Measurements from ENCODE around the gene PSD4. TPM values are rescaled to one million over a fixed set of nuclear protein-coding genes. Genes with fewer than 3 reads are reported as not detected.

PSD4 gene
- total and polyA plus RNA-seq, 2 donors from 2014 or later, result 16.2 to 42.0 TPM

GRCh38 chr2:113176696-113177355, 3.1 kb downstream of the PSD4 start:
- intact Hi-C loops (cut with DNase I), result no loop called here
- FAIRE-seq (no peak), DNase-seq (peak in 1 of 5 donors; percentile 15)
- no peaks in the 10 kb centered on the region for H3K36me3 ChIP-seq (ENCODE audit: control insufficient read depth in 2 of 3, insufficient read depth in 3 of 3, low read length in 3 of 3)
- H3K9ac ChIP-seq (ENCODE audit: low read length in 3 of 3), result no peak overlapping the region
- no peak overlapping the region for H3K4me3 ChIP-seq (ENCODE audit: low read length in 3 of 3)
- TF ChIP-seq, protein P1, sequence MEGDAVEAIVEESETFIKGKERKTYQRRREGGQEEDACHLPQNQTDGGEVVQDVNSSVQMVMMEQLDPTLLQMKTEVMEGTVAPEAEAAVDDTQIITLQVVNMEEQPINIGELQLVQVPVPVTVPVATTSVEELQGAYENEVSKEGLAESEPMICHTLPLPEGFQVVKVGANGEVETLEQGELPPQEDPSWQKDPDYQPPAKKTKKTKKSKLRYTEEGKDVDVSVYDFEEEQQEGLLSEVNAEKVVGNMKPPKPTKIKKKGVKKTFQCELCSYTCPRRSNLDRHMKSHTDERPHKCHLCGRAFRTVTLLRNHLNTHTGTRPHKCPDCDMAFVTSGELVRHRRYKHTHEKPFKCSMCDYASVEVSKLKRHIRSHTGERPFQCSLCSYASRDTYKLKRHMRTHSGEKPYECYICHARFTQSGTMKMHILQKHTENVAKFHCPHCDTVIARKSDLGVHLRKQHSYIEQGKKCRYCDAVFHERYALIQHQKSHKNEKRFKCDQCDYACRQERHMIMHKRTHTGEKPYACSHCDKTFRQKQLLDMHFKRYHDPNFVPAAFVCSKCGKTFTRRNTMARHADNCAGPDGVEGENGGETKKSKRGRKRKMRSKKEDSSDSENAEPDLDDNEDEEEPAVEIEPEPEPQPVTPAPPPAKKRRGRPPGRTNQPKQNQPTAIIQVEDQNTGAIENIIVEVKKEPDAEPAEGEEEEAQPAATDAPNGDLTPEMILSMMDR (IDR thresholded peaks at IDR 0.05; ENCODE audit: borderline replicate concordance, extremely low read depth, insufficient read depth), result no peak
- H3K4me1 ChIP-seq (ENCODE audit: control insufficient read depth in 2 of 3, insufficient read depth in 2 of 3, low read depth in 1 of 3, low read length in 3 of 3), result peaks cover 0 to 7% (median 0%) of the 10 kb centered on the region in 3 donors
- no peak overlapping the region for H3K27ac ChIP-seq (ENCODE audit: low read depth in 2 of 2, low read length in 2 of 2)
- H3K27me3 ChIP-seq (ENCODE audit: control insufficient read depth, insufficient read depth, low read length), result no peaks in the 10 kb centered on the region
- H3K9me3 ChIP-seq (ENCODE audit: control insufficient read depth in 2 of 3, insufficient read depth in 1 of 3, low read length in 3 of 3), result no peaks in the 10 kb centered on the region

DNA sequence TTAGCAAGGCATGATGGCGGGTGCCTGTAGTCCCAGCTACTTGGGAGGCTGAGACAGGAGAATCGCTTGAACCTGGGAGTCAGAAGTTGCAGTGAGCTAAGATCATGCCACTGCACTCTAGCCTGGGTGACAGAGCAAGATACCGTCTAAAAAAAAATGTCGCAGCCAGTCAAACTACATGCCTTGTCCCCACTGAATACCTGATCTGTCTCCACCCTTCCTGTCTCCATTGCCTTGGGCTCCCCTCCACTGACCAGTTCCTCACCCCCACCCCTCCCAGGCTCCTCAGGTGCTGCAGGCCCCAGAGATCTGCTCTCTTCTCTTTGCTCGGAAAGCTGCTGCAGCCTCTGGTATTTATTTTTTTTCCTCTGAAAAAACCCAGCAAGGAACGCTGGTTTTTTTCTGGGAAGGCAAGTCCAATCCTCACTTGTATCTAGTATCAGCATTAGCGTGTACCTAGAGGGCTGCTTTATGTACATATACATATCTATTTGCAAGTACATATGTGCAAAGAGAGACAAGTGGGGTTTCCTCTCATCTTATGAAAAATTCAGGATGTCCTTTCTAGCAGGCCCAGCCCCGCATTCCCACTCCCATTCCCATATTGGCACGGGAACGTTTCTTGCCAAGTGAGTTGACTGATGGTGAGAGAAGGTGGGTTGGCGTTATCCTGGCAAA, 4.4 kb downstream of the PSD4 start:
- no peak overlapping the region for H3K27ac ChIP-seq (ENCODE audit: low read depth in 2 of 2, low read length in 2 of 2)
- H3K36me3 ChIP-seq (ENCODE audit: control insufficient read depth in 2 of 3, insufficient read depth in 3 of 3, low read length in 3 of 3), result no peaks in the 10 kb centered on the region
- no peaks in the 10 kb centered on the region for H3K27me3 ChIP-seq (ENCODE audit: control insufficient read depth, insufficient read depth, low read length)
- DNase-seq (peak in 1 of 5 donors; percentile 32), FAIRE-seq (no peak)
- intact Hi-C loops (cut with DNase I), result no loop called here
- H3K4me3 ChIP-seq (ENCODE audit: low read length in 3 of 3), result no peak overlapping the region
- H3K4me1 ChIP-seq (ENCODE audit: control insufficient read depth in 2 of 3, insufficient read depth in 2 of 3, low read depth in 1 of 3, low read length in 3 of 3), result peaks cover 0 to 7% (median 0%) of the 10 kb centered on the region in 3 donors
- no peak overlapping the region for H3K9ac ChIP-seq (ENCODE audit: low read length in 3 of 3)
- TF ChIP-seq, protein P1 (IDR thresholded peaks at IDR 0.05; ENCODE audit: borderline replicate concordance, extremely low read depth, insufficient read depth), result no peak
- no peaks in the 10 kb centered on the region for H3K9me3 ChIP-seq (ENCODE audit: control insufficient read depth in 2 of 3, insufficient read depth in 1 of 3, low read length in 3 of 3)

- intact Hi-C loops (cut with DNase I), result no loop called here
- DNase-seq (peak in 1 of 5 donors; percentile 15), FAIRE-seq (no peak)
- no peaks in the 10 kb centered on the region for H3K36me3 ChIP-seq (ENCODE audit: control insufficient read depth in 2 of 3, insufficient read depth in 3 of 3, low read length in 3 of 3)
- no peak overlapping the region for H3K27ac ChIP-seq (ENCODE audit: low read depth in 2 of 2, low read length in 2 of 2)
- H3K9me3 ChIP-seq (ENCODE audit: control insufficient read depth in 2 of 3, insufficient read depth in 1 of 3, low read length in 3 of 3), result no peaks in the 10 kb centered on the region
- TF ChIP-seq, protein P1 (IDR thresholded peaks at IDR 0.05; ENCODE audit: borderline replicate concordance, extremely low read depth, insufficient read depth), result no peak
- H3K4me3 ChIP-seq (ENCODE audit: low read length in 3 of 3), result no peak overlapping the region
- H3K9ac ChIP-seq (ENCODE audit: low read length in 3 of 3), result no peak overlapping the region
- no peaks in the 10 kb centered on the region for H3K27me3 ChIP-seq (ENCODE audit: control insufficient read depth, insufficient read depth, low read length)
- H3K4me1 ChIP-seq (ENCODE audit: control insufficient read depth in 2 of 3, insufficient read depth in 2 of 3, low read depth in 1 of 3, low read length in 3 of 3), result peaks cover 0 to 7% (median 0%) of the 10 kb centered on the region in 3 donors
These were observed 5.1 kb downstream of the PSD4 start for GRCh38 chr2:113178891-113179290.

Data from kidney (tissue), 14 donors.